Epithelial cell of esophagus (primary cell): ENCODE measurements around the gene RPS8.

Experiments used
- DNase-seq: peaks from one replicate; pipeline ENCODE4 v3.0.0; 2010; ENCODE audit warnings: low read depth
- H3K4me3 ChIP-seq: 2 replicates; pipeline ENCODE4 v1.5.1; 2011; ENCODE audit warnings: mild to moderate bottlenecking, low read length, control low read depth
- TF ChIP-seq, protein P1 (sequence below): IDR thresholded peaks from 2 replicates; pipeline ENCODE4 v1.5.1; 2011; ENCODE audit warnings: low read depth, mild to moderate bottlenecking, low read length, control low read depth, inconsistent platforms; ENCODE audit not compliant: insufficient read depth; ENCODE audit errors: missing control alignments

Gene RPS8

DNA sequence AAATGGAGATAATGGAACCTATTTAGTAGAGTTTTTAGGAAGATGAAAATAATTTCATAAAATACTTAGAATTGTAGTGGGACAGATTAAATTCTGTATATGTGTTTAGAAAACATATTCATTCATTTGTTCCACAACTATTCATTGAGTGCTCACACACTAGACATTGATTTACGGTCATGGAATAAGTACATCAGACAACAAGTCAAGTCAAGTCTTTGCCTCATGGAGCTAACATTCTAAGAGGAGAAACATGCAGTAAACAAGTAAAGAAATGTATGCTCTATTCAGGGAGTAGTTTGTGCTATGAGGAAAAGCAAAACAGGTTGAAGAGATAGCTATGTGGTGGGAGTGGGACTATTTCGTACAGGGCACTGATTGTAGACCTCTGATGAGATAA is 42.0 kb downstream of the RPS8 start:
- peak; percentile 41 for DNase-seq
- H3K4me3 ChIP-seq, result no peak overlapping the region
- TF ChIP-seq, protein P1, sequence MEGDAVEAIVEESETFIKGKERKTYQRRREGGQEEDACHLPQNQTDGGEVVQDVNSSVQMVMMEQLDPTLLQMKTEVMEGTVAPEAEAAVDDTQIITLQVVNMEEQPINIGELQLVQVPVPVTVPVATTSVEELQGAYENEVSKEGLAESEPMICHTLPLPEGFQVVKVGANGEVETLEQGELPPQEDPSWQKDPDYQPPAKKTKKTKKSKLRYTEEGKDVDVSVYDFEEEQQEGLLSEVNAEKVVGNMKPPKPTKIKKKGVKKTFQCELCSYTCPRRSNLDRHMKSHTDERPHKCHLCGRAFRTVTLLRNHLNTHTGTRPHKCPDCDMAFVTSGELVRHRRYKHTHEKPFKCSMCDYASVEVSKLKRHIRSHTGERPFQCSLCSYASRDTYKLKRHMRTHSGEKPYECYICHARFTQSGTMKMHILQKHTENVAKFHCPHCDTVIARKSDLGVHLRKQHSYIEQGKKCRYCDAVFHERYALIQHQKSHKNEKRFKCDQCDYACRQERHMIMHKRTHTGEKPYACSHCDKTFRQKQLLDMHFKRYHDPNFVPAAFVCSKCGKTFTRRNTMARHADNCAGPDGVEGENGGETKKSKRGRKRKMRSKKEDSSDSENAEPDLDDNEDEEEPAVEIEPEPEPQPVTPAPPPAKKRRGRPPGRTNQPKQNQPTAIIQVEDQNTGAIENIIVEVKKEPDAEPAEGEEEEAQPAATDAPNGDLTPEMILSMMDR, result no peak

DNA sequence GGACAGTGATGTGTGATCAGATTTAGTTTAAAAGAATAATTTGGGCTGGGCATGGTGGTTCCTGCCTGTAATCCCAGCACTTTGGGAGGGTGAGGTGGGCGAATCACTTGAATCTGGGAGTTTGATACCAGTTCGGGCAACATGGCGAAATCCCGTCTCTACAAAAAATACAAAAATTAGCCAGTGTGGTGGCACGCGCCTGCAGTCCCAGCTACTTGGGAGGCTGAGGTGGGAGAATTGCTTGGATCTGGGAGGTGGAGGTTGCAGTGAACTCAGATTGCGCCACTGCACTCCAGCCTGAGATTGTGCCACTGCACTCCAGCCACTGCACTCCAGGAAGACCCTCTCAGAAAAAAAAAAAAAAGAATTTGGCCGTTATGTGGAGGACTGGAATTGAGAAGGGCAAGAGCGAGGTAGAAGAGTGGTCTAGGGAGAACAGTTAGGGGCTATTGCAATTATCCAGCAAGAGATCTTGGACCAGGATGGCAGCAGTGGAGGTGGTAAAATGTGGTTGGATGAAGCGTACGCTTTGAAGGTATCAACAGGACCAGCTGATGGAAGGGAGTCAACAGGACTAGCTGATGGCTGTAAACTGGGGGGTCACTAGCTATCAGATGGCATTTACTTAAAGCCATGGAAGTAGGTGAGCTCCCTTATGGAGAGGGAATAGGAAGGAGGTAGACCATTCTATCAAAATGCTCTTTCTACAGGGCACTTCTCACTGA is 42.6 kb downstream of the RPS8 start:
- H3K4me3 ChIP-seq, result no peak overlapping the region
- TF ChIP-seq, protein P1, result no peak
- DNase-seq, result no peak

DNA sequence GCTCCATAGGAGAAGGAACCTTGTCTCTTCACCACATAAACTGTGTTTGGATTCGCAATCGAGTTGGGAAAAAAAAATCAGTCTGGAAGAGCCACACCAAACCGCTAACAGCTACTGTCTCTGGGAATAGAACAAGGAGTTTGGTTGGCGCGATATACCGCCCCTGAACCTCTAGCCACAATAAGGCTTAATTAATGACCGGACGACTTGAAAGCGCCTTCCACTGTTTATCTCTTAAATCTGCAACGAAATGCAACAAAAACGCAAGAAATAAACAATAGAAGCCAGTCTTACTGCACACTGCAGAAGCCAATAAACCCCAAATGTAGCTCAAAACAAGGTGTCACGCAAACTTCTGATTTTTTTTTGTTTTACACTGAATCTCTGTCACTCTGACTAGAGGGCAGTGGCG is 43.9 kb downstream of the RPS8 start:
- TF ChIP-seq, protein P1, result no peak
- peak; percentile 41 for DNase-seq
- peak overlapping the region; percentile 62 for H3K4me3 ChIP-seq

DNA sequence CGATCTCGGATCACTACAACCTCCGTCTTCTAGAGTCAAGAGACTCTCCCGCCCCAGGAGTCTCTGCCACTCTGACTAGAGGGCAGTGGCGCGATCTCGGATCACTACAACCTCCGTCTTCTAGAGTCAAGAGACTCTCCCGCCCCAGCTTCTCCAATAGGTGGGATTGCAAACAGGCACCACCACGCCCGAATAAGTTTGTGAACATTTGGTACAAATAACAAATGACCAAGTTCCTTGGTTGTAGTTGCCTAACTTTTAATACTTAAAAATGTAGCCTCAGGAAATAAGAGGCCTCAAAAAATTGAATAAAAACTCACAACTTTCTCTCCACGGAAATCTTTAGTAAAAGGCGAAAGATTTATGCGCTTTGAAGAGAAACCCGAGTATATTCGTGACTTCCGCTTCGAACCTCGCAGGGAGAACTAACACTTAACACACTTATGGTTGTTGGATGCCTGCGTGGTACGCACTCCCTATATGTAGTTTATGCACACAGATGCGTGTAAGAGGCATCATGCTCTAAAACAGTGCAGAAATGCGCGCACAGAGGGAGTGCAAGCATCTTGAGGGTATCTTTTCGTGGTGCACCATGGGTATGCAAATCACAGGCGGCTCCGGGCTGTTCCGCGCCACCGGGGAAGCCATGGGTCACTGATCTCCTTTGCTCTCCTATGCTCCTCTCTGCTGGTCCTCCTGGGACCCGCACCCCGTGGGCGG is 44.4 kb downstream of the RPS8 start:
- peak overlapping the region; percentile 62 for H3K4me3 ChIP-seq
- TF ChIP-seq, protein P1, result no peak
- peak; percentile 84 for DNase-seq

DNA sequence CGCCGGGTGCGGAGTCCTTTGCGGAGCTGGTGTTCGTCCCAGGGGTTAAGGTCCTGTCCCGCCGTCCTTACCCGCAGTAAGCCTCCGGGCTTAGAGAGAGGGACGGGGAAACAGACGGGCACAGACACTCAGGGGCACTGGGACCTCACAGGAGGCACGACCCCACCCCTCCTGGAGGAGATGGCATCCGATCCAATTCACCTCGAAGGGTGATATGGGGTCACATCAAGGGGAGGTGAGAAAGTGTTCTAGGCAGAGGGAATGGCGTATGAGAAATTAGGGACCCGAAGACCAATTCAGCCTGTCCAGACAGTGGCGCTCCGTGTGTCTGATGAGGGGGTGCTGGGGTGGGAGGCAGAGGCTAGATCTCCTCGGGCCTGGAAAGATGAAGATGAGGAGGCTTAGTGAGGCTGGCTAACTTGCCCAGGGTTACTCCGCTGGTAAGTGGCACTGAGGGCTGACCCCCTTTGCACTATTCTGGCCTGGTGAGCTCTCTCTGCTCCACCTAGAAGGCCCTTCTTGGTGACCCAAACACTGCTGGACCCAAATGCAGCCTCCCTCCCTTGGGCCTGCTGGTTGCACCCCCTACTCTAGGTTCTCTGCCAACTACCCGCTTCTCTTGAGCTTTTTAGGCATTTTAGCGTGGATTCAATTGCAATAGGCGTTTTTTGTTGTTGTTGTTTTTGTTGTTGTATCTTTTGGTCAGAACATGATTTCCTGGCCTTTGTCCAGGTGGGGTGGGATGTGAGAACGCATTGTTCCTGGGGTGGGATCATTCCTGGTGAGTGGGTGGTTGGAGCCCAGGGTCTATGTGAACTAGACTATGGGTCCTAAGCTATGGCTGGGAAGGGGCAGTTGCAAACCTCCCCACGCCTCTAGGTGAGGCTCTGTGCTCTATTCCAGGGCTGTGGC is 45.2 kb downstream of the RPS8 start:
- no peak for DNase-seq
- TF ChIP-seq, protein P1, result no peak
- H3K4me3 ChIP-seq, result peak overlapping the region; percentile 62

DNA sequence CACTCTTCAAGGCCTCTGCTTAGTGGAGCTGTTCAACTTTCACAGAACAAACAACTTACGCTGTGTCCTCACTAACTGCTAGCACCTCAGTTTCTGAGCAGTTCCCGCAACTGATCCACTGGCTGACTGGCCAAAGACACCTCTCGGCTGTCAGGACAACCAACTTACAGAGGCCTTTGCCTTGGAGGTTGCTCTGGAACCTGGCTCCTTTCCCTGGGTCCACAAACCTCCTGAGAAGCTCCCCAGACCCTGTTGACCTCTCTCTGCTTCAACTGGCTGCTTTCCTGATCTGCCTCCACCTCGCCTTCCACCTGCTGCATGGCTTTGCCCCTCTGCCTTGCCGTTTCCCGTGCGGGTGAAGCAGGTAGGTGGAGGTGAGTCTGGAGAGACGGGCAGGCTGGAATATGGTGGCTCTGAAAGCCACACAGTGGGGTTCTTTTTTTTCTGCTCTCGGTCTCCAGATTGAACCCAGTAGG is 45.9 kb downstream of the RPS8 start:
- TF ChIP-seq, protein P1, result no peak
- no peak overlapping the region for H3K4me3 ChIP-seq
- no peak for DNase-seq
